Common myeloid progenitor, CD34-positive (primary cell): ENCODE data around the gene SPATA22.
"Not testable (repeated sequence)": the region's sequence is repeated elsewhere in the genome, so short reads cannot be mapped to it uniquely, and the experiment has no call there.

Experiments
- CTCF ChIA-PET: fragments of 350-600 bp; sonication (Branson Sonifier 250); formaldehyde crosslinking; loops from one replicate; lab custom pipeline; 2021; ENCODE audit warnings: antibody characterized with exemption; lab: Charles Lee
- POLR2A ChIA-PET: fragments of 350-600 bp; sonication (Branson Sonifier 250); formaldehyde crosslinking; loops from one replicate; lab custom pipeline; 2021; ENCODE audit warnings: antibody characterized with exemption; lab: Charles Lee
- DNase-seq, 3 donors: peaks; one replicate each; pipeline versions ENCODE4 v3.0.0 to v3.0.0-alpha.2; 2013
- H3K27ac ChIP-seq, 2 experiments: 1 replicate in 1 of 2; 2 replicates in 1 of 2; pipeline ENCODE4 v1.7.0; 2013; ENCODE audit warnings: inconsistent platforms in 2 of 2, low read length in 2 of 2, mild to moderate bottlenecking in 2 of 2, low read depth in 1 of 2, moderate library complexity in 1 of 2; ENCODE audit not compliant: severe bottlenecking in 2 of 2, insufficient read depth in 1 of 2, poor library complexity in 1 of 2
- H3K27me3 ChIP-seq, 5 experiments: replicated peaks in 2 of 5; 1 replicate in 3 of 5; 2 replicates in 2 of 5; pipeline versions ENCODE4 v1.6.1 to v1.7.0; 2013; ENCODE audit warnings: low read length in 4 of 5, mild to moderate bottlenecking in 2 of 5, moderate library complexity in 2 of 5, inconsistent platforms in 1 of 5; ENCODE audit not compliant: insufficient read depth in 5 of 5, control insufficient read depth in 4 of 5
- H3K36me3 ChIP-seq, 4 experiments: 1 replicate in 2 of 4; 2 replicates in 2 of 4; pipeline versions ENCODE4 v1.6.1 to v1.7.0; 2013; ENCODE audit warnings: low read length in 3 of 4, control low read depth in 1 of 4, mild to moderate bottlenecking in 1 of 4; ENCODE audit not compliant: control insufficient read depth in 4 of 4, insufficient read depth in 4 of 4
- H3K4me1 ChIP-seq, 4 experiments: 1 replicate in 3 of 4; 2 replicates in 1 of 4; pipeline versions ENCODE4 v1.6.1 to v1.7.1; 2013; ENCODE audit warnings: low read length in 3 of 4, mild to moderate bottlenecking in 3 of 4, control low read depth in 1 of 4, inconsistent platforms in 1 of 4, moderate library complexity in 1 of 4; ENCODE audit not compliant: control insufficient read depth in 4 of 4, insufficient read depth in 4 of 4; ENCODE audit errors: control extremely low read depth in 1 of 4
- H3K4me3 ChIP-seq, 7 experiments: 1 replicate in 4 of 7; 2 replicates in 3 of 7; pipeline versions ENCODE4 v1.5.1 to v1.7.0; 2013; ENCODE audit warnings: mild to moderate bottlenecking in 7 of 7, low read length in 6 of 7, moderate library complexity in 6 of 7, inconsistent platforms in 2 of 7, low read depth in 2 of 7, control low read depth in 1 of 7; ENCODE audit not compliant: insufficient read depth in 4 of 7, control insufficient read depth in 1 of 7; ENCODE audit errors: extremely low read depth in 1 of 7
- H3K9me3 ChIP-seq, 5 experiments: 1 replicate in 4 of 5; 2 replicates in 1 of 5; pipeline versions ENCODE4 v1.6.1 to v1.7.1; 2013; ENCODE audit warnings: low read length in 4 of 5, mild to moderate bottlenecking in 2 of 5, inconsistent platforms in 1 of 5, low read depth in 1 of 5, moderate library complexity in 1 of 5; ENCODE audit not compliant: control insufficient read depth in 4 of 5, insufficient read depth in 2 of 5; ENCODE audit errors: control extremely low read depth in 1 of 5
- WGBS: methylation state at CpG from one replicate; pipeline ENCODE4 v1.1.5; 2013; ENCODE audit not compliant: insufficient coverage; 5-methylcytosine and 5-hydroxymethylcytosine counted together

Gene SPATA22

GRCh38 chr17:3440451-3440850 is 31.2 kb downstream of the SPATA22 start:
- no peak overlapping the region for H3K27ac ChIP-seq
- no peaks in the 10 kb centered on the region for H3K9me3 ChIP-seq
- no peak for DNase-seq
- no peaks in the 10 kb centered on the region for H3K4me1 ChIP-seq
- no peaks in the 10 kb centered on the region for H3K36me3 ChIP-seq
- ChIA-PET CTCF (no interaction called here), POLR2A (no interaction called here)
- peaks cover 0 to 8% (median 0%) of the 10 kb centered on the region in 5 experiments for H3K27me3 ChIP-seq
- WGBS: no CpG with 5 or more reads among the region's 2 CpGs
- H3K4me3 ChIP-seq: no peak overlapping the region

GRCh38 chr17:3438368-3438767 is 33.3 kb downstream of the SPATA22 start:
- POLR2A ChIA-PET: no interaction called here

GRCh38 chr17:3433741-3434140 is 37.9 kb downstream of the SPATA22 start, which contains the start of gene OR1E2:
Gene OR1E2, minus strand, starts transcription at chr17:3433841. Its CDS starts 0 bp downstream, at chr17:3433841.
- Histone ChIP-seq H3K27me3 (peaks cover 0 to 3% (median 0%) of the 10 kb centered on the region in 5 experiments), H3K4me3 (no peak within 1 kb of the TSS), H3K36me3 (no peaks in the 10 kb centered on the region), H3K27ac (no peak within 1 kb of the TSS), H3K9me3 (peaks cover 0 to 7% (median 0%) of the 10 kb centered on the region in 5 experiments), H3K4me1 (peaks cover 0 to 2% (median 0%) of the 10 kb centered on the region in 4 experiments)
- DNase-seq: no peak
- 100% methylated on average over 2 of the region's 3 CpGs for WGBS
- CTCF ChIA-PET: no interaction called here
- POLR2A ChIA-PET: no interaction called here

More at GRCh38 chr17:3438368-3438767, 33.3 kb downstream of the SPATA22 start:
- H3K4me3 ChIP-seq: no peak overlapping the region
- H3K4me1 ChIP-seq: peaks cover 0 to 1% (median 0%) of the 10 kb centered on the region in 4 experiments
- peaks cover 0 to 8% (median 0%) of the 10 kb centered on the region in 5 experiments for H3K27me3 ChIP-seq
- no peaks in the 10 kb centered on the region for H3K9me3 ChIP-seq
- no peak for DNase-seq
- CTCF ChIA-PET: no interaction called here
- H3K27ac ChIP-seq: no peak overlapping the region
- 100% methylated on average over 1 of the region's 1 CpG for WGBS
- H3K36me3 ChIP-seq: no peaks in the 10 kb centered on the region

GRCh38 chr17:3433215-3433614 is 38.4 kb downstream of the SPATA22 start:
- H3K27ac ChIP-seq, POLR2A ChIA-PET, H3K27me3 ChIP-seq, H3K4me3 ChIP-seq, H3K9me3 ChIP-seq, CTCF ChIA-PET, H3K36me3 ChIP-seq, H3K4me1 ChIP-seq: not testable (repeated sequence)
- DNase-seq: peak; percentile 83 to 98 (median 96)
- 3% methylated on average over 6 of the region's 7 CpGs for WGBS

- Histone ChIP-seq H3K27ac (no peak overlapping the region), H3K27me3 (no peaks in the 10 kb centered on the region), H3K4me1 (peaks cover 0 to 2% (median under 1%) of the 10 kb centered on the region in 4 experiments), H3K9me3 (peaks cover 0 to 5% (median 0%) of the 10 kb centered on the region in 5 experiments), H3K4me3 (no peak overlapping the region), H3K36me3 (no peaks in the 10 kb centered on the region)
- ChIA-PET POLR2A (no interaction called here), CTCF (no interaction called here)
- no peak for DNase-seq
- 86% methylated on average over 1 of the region's 2 CpGs for WGBS
Observed at GRCh38 chr17:3418222-3418621, 53.4 kb downstream of the SPATA22 start.

- Histone ChIP-seq H3K27ac (no peak overlapping the region), H3K9me3 (peaks cover 0 to 5% (median 0%) of the 10 kb centered on the region in 5 experiments), H3K4me1 (peaks cover 0 to 19% (median 10%) of the 10 kb centered on the region in 4 experiments), H3K36me3 (no peaks in the 10 kb centered on the region), H3K27me3 (no peaks in the 10 kb centered on the region), H3K4me3 (no peak overlapping the region)
- WGBS: 94% methylated on average over 3 of the region's 5 CpGs
- DNase-seq: no peak
- ChIA-PET CTCF (no interaction called here), POLR2A (no interaction called here)
Observed at GRCh38 chr17:3415610-3416009, 56.0 kb downstream of the SPATA22 start.

- no CpG with 5 or more reads among the region's 16 CpGs for WGBS
- CTCF ChIA-PET, H3K27ac ChIP-seq, H3K36me3 ChIP-seq, POLR2A ChIA-PET, H3K27me3 ChIP-seq, DNase-seq, H3K9me3 ChIP-seq: not testable (repeated sequence)
- Histone ChIP-seq H3K4me3 (peak overlapping the region in 2 of 7 experiments; percentile 19 to 33), H3K4me1 (peaks cover 0 to 23% (median 10%) of the 10 kb centered on the region in 4 experiments)
Observed at GRCh38 chr17:3412216-3412615, 59.4 kb downstream of the SPATA22 start.
